Ectodermal cell (in vitro differentiated cells): ENCODE data around the gene ANKRD39.

Experiments
- H3K27ac ChIP-seq: 2 replicates; pipeline ENCODE4 v1.7.0; 2013; ENCODE audit warnings: mild to moderate bottlenecking, low read depth, low read length; ENCODE audit not compliant: insufficient read depth, poor library complexity, severe bottlenecking
- H3K27me3 ChIP-seq: 2 replicates; pipeline ENCODE4 v1.7.0; 2013; ENCODE audit warnings: mild to moderate bottlenecking, low read length; ENCODE audit not compliant: insufficient read depth, control insufficient read depth, poor library complexity, severe bottlenecking
- H3K36me3 ChIP-seq: one replicate; pipeline ENCODE4 v1.7.0; 2013; ENCODE audit warnings: low read length; ENCODE audit not compliant: control insufficient read depth, insufficient read depth
- H3K4me1 ChIP-seq: one replicate; pipeline ENCODE4 v1.7.0; 2013; ENCODE audit warnings: low read length; ENCODE audit not compliant: control insufficient read depth, insufficient read depth
- H3K4me3 ChIP-seq: 2 replicates; pipeline ENCODE4 v1.7.0; 2013; ENCODE audit warnings: low read depth, low read length, control low read depth; ENCODE audit not compliant: insufficient read depth
- H3K9me3 ChIP-seq: 2 replicates; pipeline ENCODE4 v1.7.0; 2013; ENCODE audit warnings: mild to moderate bottlenecking, low read length, moderate library complexity; ENCODE audit not compliant: control insufficient read depth
- WGBS, 2 experiments: methylation state at CpG; one replicate each; pipeline ENCODE4 v1.1.7; 2013; ENCODE audit warnings: missing lambda C conversion rate in 2 of 2; 5-methylcytosine and 5-hydroxymethylcytosine counted together

The ANKRD39 gene

GRCh38 chr2:96841701-96842495, 15.9 kb downstream of the ANKRD39 start:
- 84 to 86% methylated on average over 16 of the region's 16 CpGs for WGBS, 2 experiments
- Histone ChIP-seq H3K4me3 (no peak overlapping the region), H3K27ac (no peak overlapping the region), H3K36me3 (no peaks in the 10 kb centered on the region), H3K27me3 (no peaks in the 10 kb centered on the region), H3K9me3 (no peaks in the 10 kb centered on the region), H3K4me1 (no peaks in the 10 kb centered on the region)

- H3K9me3 ChIP-seq, result no peaks in the 10 kb centered on the region
- WGBS, 2 experiments, result 95% methylated on average over 37 of the region's 37 CpGs
These were observed 17.7 kb downstream of the ANKRD39 start for GRCh38 chr2:96839875-96840850.

DNA sequence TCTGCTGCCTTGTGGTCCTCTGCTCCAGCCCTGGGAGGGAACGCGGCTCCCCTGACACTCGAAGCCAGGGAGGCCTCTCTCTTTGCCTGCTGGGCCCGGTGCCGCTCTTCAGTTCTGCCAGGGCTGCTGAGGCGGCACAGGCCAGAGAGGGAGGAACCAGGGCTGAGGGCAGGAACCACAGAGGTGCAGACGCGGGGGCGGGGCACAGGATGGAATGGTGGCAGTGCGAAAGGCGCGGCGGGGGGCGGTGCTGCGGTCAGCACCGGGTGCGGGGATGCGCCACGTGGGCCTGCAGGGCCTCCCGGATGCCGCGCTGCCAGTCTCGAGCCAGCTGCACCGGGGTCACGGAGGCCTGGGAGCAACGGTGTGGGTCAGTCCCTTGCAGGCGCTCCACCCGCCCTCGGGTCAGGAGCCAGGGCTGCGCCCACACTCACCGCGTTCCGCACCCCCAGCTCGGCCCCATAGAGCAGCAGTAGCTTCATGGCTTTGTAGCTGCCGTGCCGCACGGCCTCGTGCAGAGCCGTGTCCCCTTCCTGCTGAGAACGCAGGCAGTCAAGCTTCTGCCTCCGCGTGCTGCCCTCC, 18.4 kb downstream of the ANKRD39 start:
- H3K9me3 ChIP-seq, result no peaks in the 10 kb centered on the region
- H3K4me3 ChIP-seq, result no peak overlapping the region
- 93 to 94% methylated on average over 42 of the region's 42 CpGs for WGBS, 2 experiments
- H3K27ac ChIP-seq, result no peak overlapping the region
- H3K36me3 ChIP-seq, result peaks cover 9% of the 10 kb centered on the region
- no peaks in the 10 kb centered on the region for H3K4me1 ChIP-seq
- H3K27me3 ChIP-seq, result no peaks in the 10 kb centered on the region

More at GRCh38 chr2:96839875-96840850, 17.7 kb downstream of the ANKRD39 start:
- Histone ChIP-seq H3K27ac (no peak overlapping the region), H3K27me3 (no peaks in the 10 kb centered on the region), H3K4me1 (no peaks in the 10 kb centered on the region), H3K4me3 (no peak overlapping the region), H3K36me3 (peaks cover 2% of the 10 kb centered on the region)

- Histone ChIP-seq H3K36me3 (peaks cover 9% of the 10 kb centered on the region), H3K27ac (no peak overlapping the region), H3K27me3 (no peaks in the 10 kb centered on the region), H3K4me3 (no peak overlapping the region), H3K4me1 (peaks cover 1% of the 10 kb centered on the region), H3K9me3 (no peaks in the 10 kb centered on the region)
- WGBS, 2 experiments, result 94% methylated on average over 23 of the region's 23 CpGs
These were observed 19.2 kb downstream of the ANKRD39 start for GRCh38 chr2:96838345-96839292.

DNA sequence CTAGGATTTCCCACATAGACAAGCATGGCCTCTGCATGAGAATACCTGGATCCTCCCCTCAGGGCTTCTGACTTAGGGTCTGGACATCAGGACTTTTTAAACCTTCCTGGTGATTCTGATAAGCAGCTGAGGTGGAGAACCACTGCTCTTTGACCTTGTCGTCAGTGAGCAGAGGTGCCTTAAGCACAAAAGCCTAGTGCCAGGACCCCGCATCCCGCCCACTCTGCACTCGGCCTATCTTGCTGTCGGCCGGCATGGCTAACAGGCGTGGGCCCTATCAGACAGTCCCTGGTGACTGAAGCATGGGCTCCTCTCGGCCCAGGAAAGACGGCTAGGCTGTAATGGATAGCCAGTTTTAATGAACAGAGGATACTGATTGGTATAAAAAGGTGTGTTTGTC, 20.2 kb downstream of the ANKRD39 start:
- H3K4me1 ChIP-seq, result peaks cover 12% of the 10 kb centered on the region
- H3K27ac ChIP-seq, result no peak overlapping the region
- no peaks in the 10 kb centered on the region for H3K27me3 ChIP-seq
- WGBS, 2 experiments, result 94 to 95% methylated on average over 9 of the region's 9 CpGs
- H3K4me3 ChIP-seq, result no peak overlapping the region
- H3K9me3 ChIP-seq, result no peaks in the 10 kb centered on the region
- H3K36me3 ChIP-seq, result peaks cover 9% of the 10 kb centered on the region

DNA sequence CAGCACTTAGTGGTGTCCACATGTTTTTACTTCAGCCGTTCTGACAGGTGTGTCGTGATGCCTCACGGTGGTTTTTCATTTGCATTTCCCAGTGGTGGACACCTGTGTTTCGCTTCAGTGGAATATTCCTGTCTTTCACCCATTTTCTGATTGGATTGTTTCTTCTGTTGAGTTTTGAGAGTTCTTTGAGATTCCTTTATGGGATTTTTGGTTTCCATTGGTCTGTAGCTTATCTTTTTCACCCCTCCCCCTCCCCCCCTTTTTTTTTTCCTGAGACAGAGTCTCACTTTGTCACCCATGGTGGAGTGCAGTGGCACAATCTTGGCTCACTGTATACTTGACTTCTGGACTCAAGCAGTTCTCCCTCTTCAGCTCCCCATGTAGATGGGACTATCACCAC, 22.0 kb downstream of the ANKRD39 start:
- no peaks in the 10 kb centered on the region for H3K27me3 ChIP-seq
- peaks cover 20% of the 10 kb centered on the region for H3K4me1 ChIP-seq
- peaks cover 9% of the 10 kb centered on the region for H3K36me3 ChIP-seq
- no peak overlapping the region for H3K27ac ChIP-seq
- WGBS, 2 experiments, result 93 to 96% methylated on average over 4 of the region's 4 CpGs
- no peaks in the 10 kb centered on the region for H3K9me3 ChIP-seq
- no peak overlapping the region for H3K4me3 ChIP-seq

DNA sequence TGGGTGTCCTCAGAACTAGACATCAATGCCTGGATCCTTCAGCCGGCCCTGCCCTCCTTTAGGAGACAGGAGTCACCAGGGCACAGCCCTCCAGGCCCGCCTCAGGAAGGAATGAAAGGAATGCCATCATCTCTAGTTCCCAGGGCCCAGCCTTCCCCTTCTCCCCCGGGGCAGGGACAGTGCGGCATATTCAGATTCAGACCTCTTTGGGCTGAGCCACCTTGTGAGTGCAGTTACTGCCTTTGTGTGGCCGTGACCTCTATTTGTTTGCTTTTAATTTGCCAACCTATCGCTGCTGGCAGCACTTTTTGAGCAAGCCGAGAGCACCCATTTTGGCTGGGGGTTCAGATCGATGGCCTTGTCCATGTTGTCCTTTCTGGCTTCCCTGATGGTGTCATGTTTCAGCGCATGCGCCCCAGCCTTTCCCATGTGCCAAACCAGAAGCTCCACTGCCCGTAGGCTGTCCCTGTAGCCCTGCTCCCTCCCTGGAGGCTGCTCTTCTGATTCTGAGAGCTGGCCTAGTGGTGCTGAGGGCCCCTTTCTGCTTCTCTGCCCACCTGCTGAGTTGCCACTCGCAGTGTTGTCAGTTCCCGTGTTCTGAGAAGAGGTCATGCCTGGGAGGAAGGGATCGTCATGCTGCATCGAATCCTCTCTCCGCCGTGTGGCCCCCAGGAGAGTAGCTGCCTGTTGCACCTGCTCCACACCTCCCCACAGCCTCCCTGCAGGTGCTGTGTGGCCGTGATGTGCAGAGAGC, 24.9 kb downstream of the ANKRD39 start:
- Histone ChIP-seq H3K9me3 (no peaks in the 10 kb centered on the region), H3K27me3 (no peaks in the 10 kb centered on the region), H3K27ac (peak overlapping the region; percentile 86), H3K4me1 (peaks cover 20% of the 10 kb centered on the region), H3K4me3 (peak overlapping the region; percentile 5), H3K36me3 (peaks cover 19% of the 10 kb centered on the region)
- 22 to 24% methylated on average over 17 to 18 of the region's 18 CpGs for WGBS, 2 experiments

DNA sequence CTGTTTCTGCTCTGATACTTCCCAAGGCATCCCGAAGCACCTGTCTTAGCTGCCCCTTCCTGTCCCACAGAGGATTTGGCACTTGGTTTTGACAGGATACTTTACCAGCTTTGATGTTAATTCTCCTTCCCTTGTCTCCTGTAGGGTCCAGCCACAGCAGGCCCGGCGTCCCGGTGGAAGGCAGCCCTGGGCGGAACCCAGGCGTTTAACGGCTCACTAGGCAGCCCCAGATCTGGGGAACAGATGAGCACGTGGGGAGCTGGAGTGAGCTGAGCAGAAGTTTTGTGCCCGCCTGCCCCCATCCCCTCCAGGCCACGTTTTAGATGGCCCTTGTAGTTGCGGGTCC, 25.4 kb downstream of the ANKRD39 start:
- H3K27me3 ChIP-seq, result no peaks in the 10 kb centered on the region
- H3K27ac ChIP-seq, result peak overlapping the region; percentile 86
- H3K36me3 ChIP-seq, result peaks cover 25% of the 10 kb centered on the region
- peaks cover 20% of the 10 kb centered on the region for H3K4me1 ChIP-seq
- H3K4me3 ChIP-seq, result peak overlapping the region; percentile 6
- no peaks in the 10 kb centered on the region for H3K9me3 ChIP-seq
- 52 to 55% methylated on average over 11 of the region's 11 CpGs for WGBS, 2 experiments

DNA sequence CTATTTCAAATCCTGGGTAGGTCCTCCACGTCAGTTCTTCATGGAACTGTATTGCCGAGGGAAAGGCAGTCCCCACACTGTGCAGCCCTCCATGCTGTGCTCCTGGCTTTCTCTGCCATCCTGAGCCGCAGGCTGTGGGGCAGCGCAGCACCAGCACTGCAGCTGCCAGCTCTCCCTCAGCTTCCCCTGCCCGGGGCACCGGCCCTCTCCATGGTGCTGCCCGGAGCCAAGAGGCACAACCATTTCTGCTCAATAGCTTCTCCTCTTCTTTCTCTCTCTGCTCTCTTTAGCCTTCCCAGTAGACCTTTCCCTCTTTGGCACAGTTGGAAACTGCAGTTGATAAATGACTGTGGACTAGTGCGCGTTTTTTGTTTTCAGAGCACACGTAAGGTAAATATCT, 26.1 kb downstream of the ANKRD39 start:
- Histone ChIP-seq H3K4me3 (no peak overlapping the region), H3K27ac (no peak overlapping the region), H3K4me1 (peaks cover 20% of the 10 kb centered on the region), H3K9me3 (no peaks in the 10 kb centered on the region), H3K36me3 (peaks cover 26% of the 10 kb centered on the region), H3K27me3 (no peaks in the 10 kb centered on the region)
- WGBS, 2 experiments, result 90 to 92% methylated on average over 10 of the region's 10 CpGs
